AML-193 (cell line): ENCODE data around the gene RHBDF2.

Experiments used
- DNase-seq, 2 experiments: peaks; one replicate each; lab custom pipeline; 2025; lab: John Stamatoyannopoulos, UW

Gene RHBDF2

DNA sequence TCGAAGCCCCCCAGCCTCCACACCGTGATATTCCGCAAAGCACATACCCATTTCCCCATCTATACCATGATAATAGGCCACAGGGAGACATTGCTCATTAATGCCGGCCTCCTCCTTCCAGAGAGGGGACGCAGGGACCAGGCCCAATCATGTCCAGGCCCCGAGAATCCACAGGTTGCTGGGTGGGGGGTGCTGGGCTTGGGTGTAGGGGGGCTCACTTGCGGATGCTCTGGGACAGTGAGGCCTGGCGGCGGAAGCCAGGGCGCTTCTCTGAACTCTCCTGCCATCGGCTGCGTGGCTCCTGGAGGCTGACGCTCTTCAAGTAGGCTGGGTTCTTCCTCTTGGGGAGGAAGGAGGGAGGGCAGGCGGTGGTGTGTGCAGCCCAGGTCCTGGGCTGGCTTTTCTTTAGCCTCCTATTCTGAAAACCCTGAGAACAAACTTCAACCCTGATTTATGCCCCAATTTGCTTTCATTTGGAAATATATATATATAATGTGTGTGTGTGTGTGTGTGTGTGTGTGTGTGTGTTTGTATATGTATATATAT is 21.6 kb downstream of the RHBDF2 start:
- no peak for DNase-seq

GRCh38 chr17:76478730-76479514 is 22.3 kb downstream of the RHBDF2 start:
- no peak for DNase-seq

GRCh38 chr17:76478097-76478496 is 23.1 kb downstream of the RHBDF2 start:
- no peak for DNase-seq

GRCh38 chr17:76477576-76477975 is 23.6 kb downstream of the RHBDF2 start:
- no peak for DNase-seq

GRCh38 chr17:76476736-76477135 is 24.5 kb downstream of the RHBDF2 start:
- no peak for DNase-seq

DNA sequence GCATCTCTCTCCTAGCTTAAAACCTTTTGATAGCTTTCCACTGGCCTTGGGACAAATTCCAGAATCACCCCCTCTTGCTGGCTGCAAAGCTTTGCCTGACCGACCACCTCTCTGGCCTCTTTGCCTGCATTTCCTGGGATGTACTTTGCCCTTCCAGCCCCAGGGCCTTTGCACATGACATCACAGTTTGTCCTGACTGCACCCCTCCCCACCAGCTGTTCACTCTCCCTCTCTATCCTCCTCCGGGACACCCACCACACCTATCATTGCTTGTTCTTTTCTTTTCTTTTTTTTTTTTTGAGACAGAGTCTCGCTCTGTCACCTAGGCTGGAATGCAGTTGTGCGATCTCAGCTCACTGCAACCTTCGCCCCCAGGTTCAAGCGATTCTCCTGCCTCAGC is 25.9 kb downstream of the RHBDF2 start:
- DNase-seq, result no peak

DNA sequence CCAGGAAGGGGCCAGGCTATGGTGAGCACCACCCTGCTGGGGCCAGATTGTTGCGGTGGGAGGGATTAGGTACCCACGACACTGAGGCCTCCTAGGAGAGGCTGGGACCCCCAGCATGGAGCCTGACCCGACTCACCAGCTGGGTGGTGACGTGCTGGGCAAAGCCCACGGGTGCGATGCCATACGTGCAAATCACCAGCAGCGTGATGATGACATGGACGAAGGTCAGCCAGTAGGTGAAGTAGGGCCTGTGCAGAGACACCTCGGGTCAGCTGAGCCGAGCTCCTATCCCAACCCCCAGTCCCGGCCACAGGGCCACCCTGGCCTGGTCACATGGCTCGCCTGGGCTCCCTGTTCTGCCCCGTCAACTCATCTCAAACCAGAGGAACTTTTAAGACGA is 26.3 kb downstream of the RHBDF2 start:
- DNase-seq, result no peak

GRCh38 chr17:76474238-76474637 is 27.0 kb downstream of the RHBDF2 start:
- no peak for DNase-seq

DNA sequence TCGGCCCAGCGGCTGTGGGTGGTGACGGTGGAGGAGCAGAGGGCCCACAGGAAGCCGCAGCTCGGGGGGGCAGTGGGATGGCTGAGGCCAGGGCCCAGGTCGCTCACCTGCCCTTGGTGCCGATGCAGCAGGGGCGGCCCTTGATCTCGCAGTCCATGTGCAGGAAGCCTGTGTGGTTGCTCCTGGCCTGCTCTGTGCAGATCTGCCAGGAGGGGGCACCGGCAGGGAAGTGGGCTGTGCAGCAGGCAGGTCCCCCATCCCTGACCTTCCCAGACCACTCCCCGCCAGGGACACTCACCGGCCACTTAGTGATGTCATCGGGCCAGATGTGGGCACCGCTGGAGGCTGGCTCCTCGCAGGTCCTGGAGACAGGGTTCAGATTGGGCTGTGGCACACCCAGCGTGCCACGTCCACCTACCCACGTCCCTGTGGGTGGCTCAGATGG is 27.7 kb downstream of the RHBDF2 start:
- DNase-seq, result no peak

DNA sequence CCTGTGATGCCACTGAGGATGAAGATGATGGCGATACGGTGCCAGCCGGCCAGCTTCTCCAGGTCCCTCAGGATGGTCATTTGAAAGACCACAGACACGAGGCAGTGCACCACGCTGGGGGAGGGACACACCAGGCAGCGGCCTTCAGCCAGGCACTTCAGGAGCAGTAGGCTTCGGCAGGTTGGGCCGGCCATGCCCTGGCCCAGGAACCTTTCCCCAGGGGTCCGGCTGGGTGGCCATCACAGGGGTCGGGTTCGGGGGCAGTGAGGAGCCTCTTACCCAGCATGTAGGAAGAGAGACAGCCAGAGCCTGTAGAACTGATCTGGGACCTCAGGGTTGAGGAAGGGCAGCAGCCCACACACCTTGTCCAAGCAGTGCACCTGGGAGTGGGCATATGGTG is 28.5 kb downstream of the RHBDF2 start:
- no peak for DNase-seq

GRCh38 chr17:76472258-76472645 is 29.0 kb downstream of the RHBDF2 start:
- no peak for DNase-seq

DNA sequence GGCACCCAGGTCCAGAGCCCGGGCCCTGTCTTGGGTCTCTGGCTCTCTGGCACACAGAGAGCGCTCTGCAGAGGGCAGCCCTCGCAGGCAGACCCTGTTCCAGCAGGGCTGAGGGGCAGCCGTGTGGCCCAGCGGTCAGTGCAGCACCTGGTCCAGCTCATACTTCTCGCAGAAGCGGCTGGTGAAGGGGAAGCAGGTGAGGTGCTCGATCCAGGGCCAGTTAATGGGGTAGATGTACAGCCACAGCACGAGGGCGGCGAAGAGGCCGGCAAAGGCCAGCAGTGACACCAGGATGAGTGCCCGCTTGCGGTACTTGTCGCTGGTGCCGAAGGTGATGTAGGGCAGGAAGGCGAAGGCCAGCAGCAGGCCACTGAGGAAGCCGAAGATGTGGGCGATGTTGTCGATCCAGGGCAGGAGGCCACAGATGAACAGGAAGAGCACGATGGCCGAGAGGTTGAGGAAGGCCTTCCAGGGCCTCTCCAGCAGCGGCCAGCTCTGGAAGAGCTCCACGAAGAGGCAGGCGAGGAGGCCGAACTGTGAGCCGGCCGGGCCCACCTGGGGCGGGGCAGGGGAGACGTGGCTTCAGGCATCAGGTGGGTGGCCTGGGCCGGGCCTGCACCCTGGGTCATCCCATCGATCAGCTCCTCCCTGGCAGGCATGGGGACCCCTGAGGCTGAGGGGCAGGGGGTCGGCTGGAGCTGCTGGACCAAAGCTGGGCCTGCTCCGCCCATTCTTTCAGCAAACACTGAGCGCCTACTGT is 29.5 kb downstream of the RHBDF2 start:
- DNase-seq, result no peak

- no peak for DNase-seq
These were observed 31.1 kb downstream of the RHBDF2 start for GRCh38 chr17:76469991-76470739.

DNA sequence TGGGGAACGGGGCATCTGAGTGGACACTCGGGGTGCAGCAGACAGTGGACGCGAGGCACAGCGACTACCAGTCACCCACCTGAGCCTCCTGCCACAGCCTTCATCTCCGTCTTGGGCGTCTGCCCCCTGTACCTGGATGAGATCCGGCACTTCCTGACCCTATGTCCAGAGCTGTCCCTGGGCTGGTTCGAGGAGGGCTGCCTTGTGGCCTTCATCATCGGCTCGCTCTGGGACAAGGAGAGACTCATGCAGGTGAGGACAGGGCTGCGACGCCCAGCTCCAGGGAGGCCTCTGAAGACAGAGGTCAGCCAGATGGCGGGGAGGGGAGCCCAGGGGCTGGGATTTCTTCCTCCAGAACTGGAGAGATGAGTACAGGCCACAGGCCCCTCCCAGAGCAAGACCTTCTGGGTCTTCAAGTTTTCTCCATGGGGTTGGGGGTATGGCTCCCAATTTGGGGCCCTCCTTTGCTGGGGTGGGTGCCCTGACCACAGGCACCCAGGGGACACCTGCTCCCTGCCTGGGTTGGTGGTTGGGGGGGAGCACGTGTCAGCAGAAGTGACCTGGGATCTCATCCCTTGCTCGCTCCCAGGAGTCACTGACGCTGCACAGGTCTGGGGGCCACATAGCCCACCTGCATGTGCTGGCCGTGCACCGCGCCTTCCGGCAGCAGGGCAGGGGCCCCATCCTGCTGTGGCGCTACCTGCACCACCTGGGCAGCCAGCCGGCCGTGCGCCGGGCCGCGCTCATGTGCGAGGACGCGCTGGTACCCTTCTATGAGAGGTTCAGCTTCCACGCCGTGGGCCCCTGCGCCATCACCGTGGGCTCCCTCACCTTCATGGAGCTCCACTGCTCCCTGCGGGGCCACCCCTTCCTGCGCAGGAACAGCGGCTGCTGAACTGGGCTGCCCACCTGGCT is 31.9 kb downstream of the RHBDF2 start:
- no peak for DNase-seq

DNA sequence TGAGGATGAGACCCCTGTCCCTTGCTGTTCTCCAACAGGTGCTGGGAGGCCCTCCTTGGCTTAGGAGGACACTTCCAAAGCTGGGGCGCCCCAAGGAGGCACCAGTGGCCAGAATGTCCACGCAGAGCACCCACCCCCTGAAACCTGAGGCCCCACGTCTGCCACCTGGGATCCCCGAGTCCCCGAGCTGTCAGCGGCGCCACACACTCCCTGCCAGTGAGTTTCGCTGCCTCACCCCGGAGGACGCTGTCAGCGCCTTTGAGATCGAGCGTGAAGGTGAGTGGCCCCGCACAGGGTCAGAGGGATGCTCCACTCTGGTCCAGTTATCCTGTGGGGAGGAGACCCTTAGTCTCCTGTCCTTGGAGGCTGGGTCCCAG is 32.6 kb downstream of the RHBDF2 start:
- DNase-seq, result no peak

DNA sequence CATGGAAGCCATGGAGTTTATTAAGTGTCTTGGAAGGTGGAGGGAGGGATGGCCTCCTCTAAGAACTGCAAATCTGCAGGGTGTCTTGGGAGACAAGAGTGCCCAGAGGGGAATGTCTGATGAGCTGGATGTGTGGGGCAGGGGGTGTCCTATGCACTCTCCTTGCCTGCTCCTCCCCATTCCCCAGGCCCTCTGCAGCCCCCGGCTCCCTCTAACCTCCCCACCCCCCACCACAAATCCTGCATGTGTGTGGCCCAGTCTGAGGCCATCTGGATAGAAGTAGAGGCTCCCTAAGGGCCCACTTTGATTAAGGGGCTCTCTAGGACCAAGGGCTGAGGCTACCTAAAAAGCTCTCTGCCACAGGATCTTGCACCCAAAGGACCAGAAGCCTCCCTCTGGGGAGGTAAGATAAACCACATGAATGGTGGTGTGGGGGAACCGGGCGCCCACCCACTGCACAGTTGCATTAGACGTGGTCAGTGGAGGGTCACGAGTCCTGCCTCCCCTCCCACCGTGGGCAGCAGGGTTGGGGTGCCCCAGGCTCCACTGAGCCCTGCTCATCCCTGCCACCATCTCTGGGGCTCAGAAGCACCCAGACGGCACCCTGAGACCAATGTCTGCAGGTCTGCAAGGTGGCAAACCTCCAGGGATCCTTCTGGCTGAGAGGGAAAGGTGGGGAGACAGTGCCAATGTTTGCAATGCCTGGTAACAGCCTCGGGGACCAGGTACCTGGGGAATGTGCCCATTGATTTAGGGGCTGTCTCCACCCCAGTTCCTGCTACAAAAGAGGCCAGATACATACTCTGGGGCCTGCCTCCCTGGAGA is 33.2 kb downstream of the RHBDF2 start:
- DNase-seq, result no peak

- DNase-seq, result no peak
These were observed 33.9 kb downstream of the RHBDF2 start, which contains the start of gene AANAT for GRCh38 chr17:76467366-76467765. Gene AANAT (plus strand): TSS chr17:76467603. CDS start chr17:76468747, 1,144 bp downstream.

GRCh38 chr17:76466775-76467130 is 34.5 kb downstream of the RHBDF2 start:
- DNase-seq, result no peak

DNA sequence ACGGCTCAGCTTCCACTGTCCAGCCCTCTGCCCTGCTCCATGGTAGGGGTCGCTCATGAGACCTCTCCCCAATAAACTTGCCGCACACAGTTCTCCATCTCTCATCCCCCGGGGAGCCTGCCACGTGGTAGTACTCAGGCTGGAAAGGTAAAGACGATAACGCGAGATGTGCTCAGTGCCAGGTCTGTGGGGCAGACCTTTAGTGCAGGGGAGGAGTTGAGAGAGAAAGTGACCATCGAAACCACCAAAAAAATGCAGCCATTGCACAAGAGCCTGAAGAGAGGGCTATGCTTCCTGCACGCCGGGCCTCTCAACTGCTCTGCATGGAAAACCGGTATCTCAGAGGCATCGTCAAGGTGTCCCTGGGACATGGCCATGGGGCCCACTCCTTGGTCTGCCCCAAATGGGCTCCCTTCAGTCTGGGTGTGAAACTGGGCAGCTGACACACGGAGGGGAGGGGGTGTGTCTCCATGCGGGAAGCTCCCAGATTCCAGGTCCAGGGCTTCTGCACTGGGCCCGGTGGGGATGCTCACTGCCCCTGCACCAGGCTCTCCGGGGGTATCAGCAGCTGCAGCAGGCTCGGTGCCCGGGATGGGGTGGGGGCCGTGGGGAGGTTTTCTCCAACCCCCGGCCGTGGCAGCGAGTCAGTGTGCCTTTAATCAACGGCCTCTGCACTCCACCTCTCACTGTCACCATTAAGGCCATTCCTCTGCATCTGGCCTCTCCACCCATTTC is 38.5 kb downstream of the RHBDF2 start:
- DNase-seq, result no peak
